ENCODE data around the gene NUPR1.

Gene NUPR1

DNA sequence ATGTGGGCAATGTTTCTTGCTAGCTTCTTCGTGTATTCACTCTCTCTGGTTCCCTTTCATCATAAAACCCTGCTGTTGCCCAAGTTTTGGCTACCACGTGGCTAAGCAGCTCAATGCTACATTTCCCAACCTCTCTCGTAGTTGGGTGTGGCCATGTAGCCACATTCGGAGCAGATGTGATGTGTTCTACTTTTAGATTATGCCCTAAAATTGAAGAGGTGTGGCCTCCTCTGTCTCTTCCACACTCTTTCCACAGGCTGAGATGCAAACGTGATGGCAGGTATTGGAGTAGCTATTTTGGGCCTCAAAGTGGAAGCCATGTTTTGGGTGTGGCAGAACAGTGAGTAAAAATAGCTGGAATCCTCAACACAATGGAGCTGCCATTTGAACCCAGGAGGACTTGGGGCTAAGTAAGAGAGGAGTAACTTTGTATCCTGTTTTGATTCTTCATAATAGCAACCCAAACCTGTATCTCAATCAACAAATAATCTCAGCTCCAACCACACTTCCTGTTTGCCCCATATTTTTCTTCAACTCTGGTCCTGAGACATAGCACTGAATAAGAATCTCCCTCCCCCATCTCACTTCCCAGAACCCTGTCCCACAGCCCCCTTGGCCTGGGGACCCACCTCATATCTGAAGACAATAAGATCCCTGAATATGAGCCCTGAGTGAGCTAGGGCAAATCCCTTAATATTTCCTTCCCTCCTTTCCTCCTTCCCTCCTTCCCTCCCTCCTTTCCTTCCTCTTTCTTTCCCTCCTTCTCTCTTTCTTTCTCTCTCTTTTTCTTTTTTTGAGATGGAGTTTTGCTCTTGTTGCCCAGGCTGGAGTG, 4.0 kb downstream of the NUPR1 start:
- no peak for ATAC-seq
- no peak for TF ChIP-seq ESRRG (CRISPR knock-in tag; IDR thresholded peaks at IDR 0.05)
- no peak for TF ChIP-seq TOX (CRISPR knock-in tag; IDR thresholded peaks at IDR 0.05; ENCODE audit: borderline replicate concordance)
- TF ChIP-seq TSHZ2 (CRISPR knock-in tag; IDR thresholded peaks at IDR 0.05): no peak
- TF ChIP-seq ARNTL (CRISPR knock-in tag; IDR thresholded peaks at IDR 0.05; ENCODE audit: borderline replicate concordance, low read depth): no peak
- no peak for TF ChIP-seq PPARA (CRISPR knock-in tag; IDR thresholded peaks at IDR 0.05; ENCODE audit: borderline replicate concordance)
- no peak for TF ChIP-seq BACH2 (CRISPR knock-in tag; IDR thresholded peaks at IDR 0.05; ENCODE audit: borderline replicate concordance)
- TF ChIP-seq, protein P1, sequence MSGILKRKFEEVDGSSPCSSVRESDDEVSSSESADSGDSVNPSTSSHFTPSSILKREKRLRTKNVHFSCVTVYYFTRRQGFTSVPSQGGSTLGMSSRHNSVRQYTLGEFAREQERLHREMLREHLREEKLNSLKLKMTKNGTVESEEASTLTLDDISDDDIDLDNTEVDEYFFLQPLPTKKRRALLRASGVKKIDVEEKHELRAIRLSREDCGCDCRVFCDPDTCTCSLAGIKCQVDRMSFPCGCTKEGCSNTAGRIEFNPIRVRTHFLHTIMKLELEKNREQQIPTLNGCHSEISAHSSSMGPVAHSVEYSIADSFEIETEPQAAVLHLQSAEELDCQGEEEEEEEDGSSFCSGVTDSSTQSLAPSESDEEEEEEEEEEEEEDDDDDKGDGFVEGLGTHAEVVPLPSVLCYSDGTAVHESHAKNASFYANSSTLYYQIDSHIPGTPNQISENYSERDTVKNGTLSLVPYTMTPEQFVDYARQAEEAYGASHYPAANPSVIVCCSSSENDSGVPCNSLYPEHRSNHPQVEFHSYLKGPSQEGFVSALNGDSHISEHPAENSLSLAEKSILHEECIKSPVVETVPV (CRISPR knock-in tag; IDR thresholded peaks at IDR 0.05): no peak
- no peak for TF ChIP-seq GLIS3 (CRISPR knock-in tag; IDR thresholded peaks at IDR 0.05)
- no peak for TF ChIP-seq ZNF70 (CRISPR knock-in tag; IDR thresholded peaks at IDR 0.05)
- no peak for TF ChIP-seq CREB5 (CRISPR knock-in tag; IDR thresholded peaks at IDR 0.05; ENCODE audit: low read depth)
- TF ChIP-seq, protein P2, sequence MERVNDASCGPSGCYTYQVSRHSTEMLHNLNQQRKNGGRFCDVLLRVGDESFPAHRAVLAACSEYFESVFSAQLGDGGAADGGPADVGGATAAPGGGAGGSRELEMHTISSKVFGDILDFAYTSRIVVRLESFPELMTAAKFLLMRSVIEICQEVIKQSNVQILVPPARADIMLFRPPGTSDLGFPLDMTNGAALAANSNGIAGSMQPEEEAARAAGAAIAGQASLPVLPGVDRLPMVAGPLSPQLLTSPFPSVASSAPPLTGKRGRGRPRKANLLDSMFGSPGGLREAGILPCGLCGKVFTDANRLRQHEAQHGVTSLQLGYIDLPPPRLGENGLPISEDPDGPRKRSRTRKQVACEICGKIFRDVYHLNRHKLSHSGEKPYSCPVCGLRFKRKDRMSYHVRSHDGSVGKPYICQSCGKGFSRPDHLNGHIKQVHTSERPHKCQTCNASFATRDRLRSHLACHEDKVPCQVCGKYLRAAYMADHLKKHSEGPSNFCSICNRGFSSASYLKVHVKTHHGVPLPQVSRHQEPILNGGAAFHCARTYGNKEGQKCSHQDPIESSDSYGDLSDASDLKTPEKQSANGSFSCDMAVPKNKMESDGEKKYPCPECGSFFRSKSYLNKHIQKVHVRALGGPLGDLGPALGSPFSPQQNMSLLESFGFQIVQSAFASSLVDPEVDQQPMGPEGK (CRISPR knock-in tag; IDR thresholded peaks at IDR 0.05; ENCODE audit: borderline replicate concordance): no peak
- TF ChIP-seq RARB (CRISPR knock-in tag; IDR thresholded peaks at IDR 0.05): no peak
- TF ChIP-seq CSDC2 (CRISPR knock-in tag; IDR thresholded peaks at IDR 0.05): no peak
- no peak for TF ChIP-seq ZNF8 (CRISPR knock-in tag; IDR thresholded peaks at IDR 0.05)
- no peak for TF ChIP-seq ZNF565 (CRISPR knock-in tag; conservative IDR thresholded peaks at IDR 0.05; ENCODE audit: low read depth)
- TF ChIP-seq ZFP3 (CRISPR knock-in tag; IDR thresholded peaks at IDR 0.05): no peak
- TF ChIP-seq ZC3H10 (CRISPR knock-in tag; IDR thresholded peaks at IDR 0.05): no peak
- no peak for TF ChIP-seq ISL1 (CRISPR knock-in tag; IDR thresholded peaks at IDR 0.05)
- TF ChIP-seq POU6F1 (CRISPR knock-in tag; IDR thresholded peaks at IDR 0.05; ENCODE audit: borderline replicate concordance, low read depth): no peak

- ATAC-seq: no peak
- TF ChIP-seq ESRRG (CRISPR knock-in tag; IDR thresholded peaks at IDR 0.05): no peak
- TF ChIP-seq RARB (CRISPR knock-in tag; IDR thresholded peaks at IDR 0.05): no peak
- no peak for TF ChIP-seq OSR1 (CRISPR knock-in tag; IDR thresholded peaks at IDR 0.05)
- no peak for TF ChIP-seq CREB5 (CRISPR knock-in tag; IDR thresholded peaks at IDR 0.05; ENCODE audit: low read depth)
- TF ChIP-seq ZFP30 (CRISPR knock-in tag; IDR thresholded peaks at IDR 0.05): no peak
- TF ChIP-seq, protein P1 (CRISPR knock-in tag; IDR thresholded peaks at IDR 0.05): no peak
- TF ChIP-seq POU6F1 (CRISPR knock-in tag; IDR thresholded peaks at IDR 0.05; ENCODE audit: borderline replicate concordance, low read depth): no peak
- no peak for TF ChIP-seq TCF4 (CRISPR knock-in tag; IDR thresholded peaks at IDR 0.05; ENCODE audit: borderline replicate concordance)
- TF ChIP-seq, protein P2 (CRISPR knock-in tag; IDR thresholded peaks at IDR 0.05; ENCODE audit: borderline replicate concordance): no peak
Observed at GRCh38 chr16:28532940-28533647, 5.7 kb downstream of the NUPR1 start.

All from SK-N-SH treated with all-trans-retinoic acid at 6 μM for 48 hours (cell line).